OCI-LY7 (cell line): ENCODE results near the gene QSER1. TPM values are rescaled to one million over a fixed set of nuclear protein-coding genes. Genes with fewer than 3 reads are reported as not detected.

Experiments used
- BruUV-seq: library from RNA; stranded (reverse); fragments of 400-500 nt; replicated peaks from 2 replicates; lab custom pipeline; 2021; lab: Mats Ljungman, UMichigan
- CTCF ChIA-PET: fragments of 300-600 bp; sonication (Branson Sonifier 250); formaldehyde crosslinking; loops from one replicate; lab custom pipeline; 2022; ENCODE audit warnings: antibody characterized with exemption; ENCODE audit not compliant: unreplicated experiment; lab: Charles Lee
- POLR2A ChIA-PET: fragments of 300-600 bp; sonication (Branson Sonifier 250); formaldehyde crosslinking; loops from one replicate; lab custom pipeline; 2022; ENCODE audit warnings: antibody characterized with exemption; lab: Charles Lee
- DNase-seq: peaks from one replicate; pipeline ENCODE4 v3.0.0-alpha.2; 2015; ENCODE audit warnings: low spot score
- H2AFZ ChIP-seq: fragments of 200-600 bp; sonication (generic), shearing (Covaris generic); 2 replicates; pipeline ENCODE4 v1.6.1; 2014; ENCODE audit warnings: mild to moderate bottlenecking, antibody characterized with exemption, low read length, moderate library complexity
- H3K27ac ChIP-seq: fragments of 200-600 bp; sonication (generic); 2 replicates; pipeline ENCODE4 v1.5.1; 2014; ENCODE audit warnings: mixed run types, low read depth, mild to moderate bottlenecking, moderate library complexity, low read length, inconsistent platforms; ENCODE audit not compliant: poor library complexity, severe bottlenecking
- H3K36me3 ChIP-seq: fragments of 200-600 bp; sonication (generic); 2 replicates; pipeline ENCODE4 v1.6.1; 2014; ENCODE audit warnings: mild to moderate bottlenecking, antibody characterized with exemption, low read length, moderate library complexity, mixed read lengths; ENCODE audit not compliant: insufficient read depth
- H3K4me1 ChIP-seq: fragments of 200-600 bp; sonication (generic); 2 replicates; pipeline ENCODE4 v1.5.1; 2014; ENCODE audit warnings: mild to moderate bottlenecking, low read length; ENCODE audit not compliant: insufficient read depth, poor library complexity, severe bottlenecking
- H3K4me2 ChIP-seq: fragments of 200-600 bp; sonication (generic); 2 replicates; pipeline ENCODE4 v1.6.1; 2014; ENCODE audit warnings: mild to moderate bottlenecking, low read length
- H3K4me3 ChIP-seq: fragments of 200-600 bp; sonication (generic); 2 replicates; pipeline ENCODE4 v1.5.1; 2014; ENCODE audit warnings: mild to moderate bottlenecking, low read depth, low read length; ENCODE audit not compliant: poor library complexity, severe bottlenecking
- H3K79me2 ChIP-seq: fragments of 200-600 bp; sonication (generic); 2 replicates; pipeline ENCODE4 v1.6.1; 2016; ENCODE audit warnings: low read depth, mild to moderate bottlenecking, low read length, moderate library complexity, mixed read lengths; ENCODE audit not compliant: insufficient read depth
- H3K9me2 ChIP-seq: fragments of 200-600 bp; sonication (generic); 2 replicates; pipeline ENCODE4 v1.6.1; 2016; ENCODE audit warnings: mild to moderate bottlenecking, low read length, mixed read lengths; ENCODE audit not compliant: insufficient read depth
- H3K9me3 ChIP-seq: fragments of 200-600 bp; sonication (generic); 2 replicates; pipeline ENCODE4 v1.6.1; 2014; ENCODE audit warnings: mild to moderate bottlenecking, mixed run types, low read length, mixed read lengths
- H4K20me1 ChIP-seq: fragments of 200-600 bp; sonication (generic); 2 replicates; pipeline ENCODE4 v1.6.1; 2014; ENCODE audit warnings: mild to moderate bottlenecking, antibody characterized with exemption, low read length, moderate library complexity, mixed read lengths; ENCODE audit not compliant: insufficient read depth
- CTCF ChIP-seq: fragments of 200-600 bp; sonication (generic); conservative IDR thresholded peaks from 2 replicates; pipeline ENCODE4 v1.5.1; 2014; ENCODE audit warnings: mild to moderate bottlenecking, antibody characterized with exemption, low read length, moderate library complexity, mixed read lengths
- EZH2phosphoT487 ChIP-seq: fragments of 200-600 bp; sonication (generic); IDR thresholded peaks from 2 replicates; pipeline ENCODE4 v1.6.1; 2018; ENCODE audit warnings: low read depth, borderline replicate concordance, mild to moderate bottlenecking, mixed run types, antibody characterized with exemption, low read length, moderate library complexity, mixed read lengths
- intact Hi-C: fragments of 100-400 bp; cut with micrococcal nuclease; formaldehyde crosslinking; loops from one replicate; pipeline ENCODE4 v1.10.0; 2022; ENCODE audit not compliant: unreplicated experiment
- total RNA-seq, 2 experiments: library from RNA; depleted of rRNA in 1 of 2; stranded (reverse); fragments of >200 nt in 1 of 2; shearing (Covaris generic) in 1 of 2; gene quantifications; 2 replicates each; pipeline ENCODE4 v1.2.3, GENCODE V29; 2014 to 2022

QSER1 gene
- total RNA-seq, 2 experiments from 2014 or later: 30.6 to 46.3 TPM

GRCh38 chr11:32913445-32913844 is 20.8 kb downstream of the QSER1 start:
- intact Hi-C loops: no loop called here
- CTCF ChIA-PET: no interaction called here
- POLR2A ChIA-PET: interaction anchor here (0.6 to 1.3 kb wide), 3 partner anchors 12 to 1168 kb away, joined by 3 to 7 read pairs (median 5); partner anchors contain the start of gene QSER1

GRCh38 chr11:32916361-32916760 is 23.8 kb downstream of the QSER1 start:
- peaks cover 38% of the 10 kb centered on the region for H3K36me3 ChIP-seq
- peaks cover 92% of the 10 kb centered on the region; the same call in 1 of the 2 replicates for H3K79me2 ChIP-seq
- DNase-seq: no peak
- no peak overlapping the region for H3K27ac ChIP-seq
- no peak overlapping the region for H2AFZ ChIP-seq
- ChIA-PET CTCF (no interaction called here), POLR2A (no interaction called here)
- TF ChIP-seq CTCF (no peak), EZH2phosphoT487 (no peak)
- H4K20me1 ChIP-seq: no peaks in the 10 kb centered on the region; the same call in 1 of the 2 replicates
- no peaks in the 10 kb centered on the region for H3K9me3 ChIP-seq
- no peak overlapping the region for H3K4me2 ChIP-seq
- H3K4me1 ChIP-seq: no peaks in the 10 kb centered on the region
- intact Hi-C loops: no loop called here
- no peaks in the 10 kb centered on the region for H3K9me2 ChIP-seq
- H3K4me3 ChIP-seq: no peak overlapping the region
- BruUV-seq: no TSS peak

More at GRCh38 chr11:32913445-32913844, 20.8 kb downstream of the QSER1 start:
- TF ChIP-seq CTCF: no peak
- TF ChIP-seq EZH2phosphoT487: no peak
- Histone ChIP-seq H3K9me2 (no peaks in the 10 kb centered on the region), H3K4me1 (no peaks in the 10 kb centered on the region), H3K4me2 (no peak overlapping the region), H2AFZ (no peak overlapping the region), H3K79me2 (peaks cover 89% of the 10 kb centered on the region), H4K20me1 (no peaks in the 10 kb centered on the region; the same call in 1 of the 2 replicates), H3K9me3 (no peaks in the 10 kb centered on the region), H3K27ac (no peak overlapping the region), H3K36me3 (peaks cover 46% of the 10 kb centered on the region), H3K4me3 (no peak overlapping the region)
- no TSS peak for BruUV-seq
- DNase-seq: no peak

GRCh38 chr11:32916994-32917393 is 24.4 kb downstream of the QSER1 start:
- Histone ChIP-seq H3K36me3 (peaks cover 31% of the 10 kb centered on the region), H3K4me1 (no peaks in the 10 kb centered on the region), H3K79me2 (peaks cover 92% of the 10 kb centered on the region), H3K9me2 (no peaks in the 10 kb centered on the region), H3K4me3 (no peak overlapping the region), H3K27ac (no peak overlapping the region), H3K4me2 (no peak overlapping the region), H2AFZ (no peak overlapping the region), H3K9me3 (no peaks in the 10 kb centered on the region), H4K20me1 (no peaks in the 10 kb centered on the region; the same call in 1 of the 2 replicates)
- POLR2A ChIA-PET: interaction anchor here (0.6 to 0.7 kb wide), 2 partner anchors 23 to 88 kb away, joined by 3 to 4 read pairs; no protein-coding TSS in a partner anchor
- BruUV-seq: no TSS peak
- TF ChIP-seq EZH2phosphoT487 (no peak), CTCF (no peak)
- intact Hi-C loops: no loop called here
- DNase-seq: no peak
- CTCF ChIA-PET: no interaction called here
